ENCODE measurements around the gene COASY.
A peak's percentile ranks its signal among the peaks of the same experiment; 100 is the strongest.
"Not testable (repeated sequence)": the region's sequence is repeated elsewhere in the genome, so short reads cannot be mapped to it uniquely, and the experiment has no call there.

Gene COASY

DNA sequence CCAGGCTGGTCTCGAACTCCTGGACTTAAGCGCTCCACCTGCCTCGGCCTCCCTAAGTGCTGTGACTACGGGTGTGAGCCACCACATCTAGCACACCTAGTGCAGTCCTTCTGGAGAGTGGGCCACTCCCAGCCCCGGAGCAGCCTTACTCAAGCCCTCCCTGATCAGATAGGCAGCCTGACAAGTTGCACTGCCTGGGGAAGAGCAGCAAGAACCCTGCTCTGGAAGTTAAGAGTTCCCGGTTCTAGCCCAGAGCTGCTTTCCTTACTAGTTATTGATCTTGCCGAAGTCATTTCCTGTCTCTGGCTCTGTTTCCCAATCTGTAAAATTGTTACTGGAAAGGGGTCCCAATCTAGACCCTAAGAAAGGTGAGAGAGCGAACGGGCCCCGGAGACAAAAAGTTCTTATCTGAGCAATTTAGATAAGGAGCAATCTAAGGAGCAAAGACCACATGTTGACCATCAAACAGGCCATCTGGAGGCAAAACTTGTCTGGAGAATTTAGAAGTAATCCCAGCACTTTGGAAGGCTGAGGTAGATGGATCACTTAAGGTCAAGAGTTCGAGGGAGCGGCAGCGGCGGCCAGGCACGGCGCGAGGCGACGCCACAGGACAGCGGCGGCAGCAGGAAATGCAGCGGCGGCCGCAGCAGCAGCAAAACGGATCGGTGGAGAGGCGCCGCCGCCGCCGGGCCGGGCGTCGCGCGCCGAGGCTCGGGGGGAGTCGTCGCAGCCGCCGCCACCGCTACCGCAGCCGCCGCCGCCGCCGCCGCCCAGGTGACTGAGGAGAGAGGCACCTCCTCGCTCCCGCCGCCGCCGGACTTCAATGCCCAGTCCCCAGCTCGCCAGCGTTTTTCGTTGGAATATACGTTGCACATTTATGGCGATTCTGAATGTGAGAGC lies 30.2 kb upstream of the COASY start:
- no peak for DNase-seq (ENCODE audit: low read depth)

DNA sequence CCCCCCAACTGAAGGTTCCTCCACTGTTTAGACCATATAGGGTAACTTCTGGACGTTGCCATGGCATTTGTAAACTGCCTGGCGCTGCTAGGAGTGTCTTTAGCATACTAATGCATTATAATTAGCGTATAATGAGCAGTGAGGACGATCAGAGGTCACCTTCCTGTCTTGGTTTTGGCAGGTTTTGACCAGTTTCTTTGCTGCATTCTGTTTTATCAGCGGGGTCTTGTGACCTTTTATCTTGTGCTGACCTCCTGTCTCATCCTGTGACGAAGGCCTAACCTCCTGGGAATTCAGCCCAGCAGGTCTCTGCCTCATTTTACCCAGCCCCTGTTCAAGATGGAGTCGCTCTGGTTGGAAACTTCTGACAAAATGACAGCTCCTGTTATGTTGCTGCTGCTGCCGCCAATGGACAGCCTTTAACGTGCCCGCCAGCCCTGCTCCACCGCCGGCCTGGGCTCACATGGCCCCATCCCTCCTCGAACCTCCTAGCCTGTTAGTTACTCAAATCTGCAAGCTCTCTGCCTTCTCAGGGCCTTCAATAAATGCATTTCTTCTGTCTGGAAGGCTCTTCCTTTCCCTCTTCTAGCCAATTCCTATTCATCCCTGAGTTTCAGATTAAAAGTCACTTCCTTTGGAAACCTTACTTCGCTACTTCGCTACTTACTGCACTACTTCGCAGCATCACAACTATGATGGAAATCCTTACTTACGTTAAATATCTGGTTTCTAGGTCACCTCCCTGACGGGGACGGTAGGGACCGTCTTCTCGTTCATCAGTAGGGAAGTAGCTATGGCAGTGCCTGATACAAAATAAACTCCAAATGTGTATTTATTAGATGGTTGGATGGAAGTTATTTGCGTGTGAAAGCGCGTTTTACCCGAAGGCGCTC lies 26.5 kb upstream of the COASY start:
- no peak for DNase-seq (ENCODE audit: low read depth)

DNA sequence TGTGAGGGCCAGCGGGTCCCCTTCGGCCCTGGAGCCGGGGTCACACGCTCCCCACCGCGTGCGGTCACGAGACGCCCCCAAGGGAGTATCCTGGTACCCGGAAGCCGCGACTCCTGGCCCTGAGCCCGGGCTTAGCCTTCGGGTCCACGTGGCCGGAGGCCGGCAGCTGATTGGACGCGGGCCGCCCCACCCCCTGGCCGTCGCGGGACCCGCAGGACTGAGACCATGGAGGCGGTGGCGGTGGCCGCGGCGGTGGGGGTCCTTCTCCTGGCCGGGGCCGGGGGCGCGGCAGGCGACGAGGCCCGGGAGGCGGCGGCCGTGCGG lies 25.9 kb upstream of the COASY start, which contains the start of gene NAGLU:
Gene NAGLU, plus strand, starts transcription at position 194 of the 324 bp plus-strand sequence. Its CDS starts 32 bp downstream, at position 226.
- peak; percentile 70 for DNase-seq (ENCODE audit: low read depth)

DNA sequence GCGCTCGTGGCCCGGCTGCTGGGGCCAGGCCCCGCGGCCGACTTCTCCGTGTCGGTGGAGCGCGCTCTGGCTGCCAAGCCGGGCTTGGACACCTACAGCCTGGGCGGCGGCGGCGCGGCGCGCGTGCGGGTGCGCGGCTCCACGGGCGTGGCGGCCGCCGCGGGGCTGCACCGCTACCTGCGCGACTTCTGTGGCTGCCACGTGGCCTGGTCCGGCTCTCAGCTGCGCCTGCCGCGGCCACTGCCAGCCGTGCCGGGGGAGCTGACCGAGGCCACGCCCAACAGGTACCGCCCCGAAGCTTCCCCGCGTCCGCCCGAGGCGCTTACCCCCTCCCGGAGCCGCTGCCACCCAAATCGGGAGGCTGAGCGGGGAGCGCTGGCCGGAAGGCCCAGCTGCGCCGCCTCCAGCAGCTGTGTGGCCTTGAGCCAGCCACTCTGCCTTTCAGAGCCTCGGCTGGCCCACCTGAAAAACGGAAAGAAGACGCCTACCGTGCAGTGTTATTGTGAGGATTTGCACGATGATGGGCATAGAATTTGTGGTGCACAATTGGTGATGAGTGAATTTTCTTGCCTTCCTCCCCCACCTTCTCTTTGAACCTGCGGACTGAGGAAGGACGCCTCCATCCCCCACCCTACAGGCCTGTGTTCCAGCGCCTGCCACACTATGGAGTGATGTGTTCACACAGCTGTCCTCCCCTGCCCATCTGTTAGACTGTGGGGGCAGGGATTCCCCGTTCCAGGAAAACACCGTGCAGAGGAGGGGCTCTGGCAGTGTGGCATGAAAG lies 25.4 kb upstream of the COASY start:
- DNase-seq (ENCODE audit: low read depth) = peak; percentile 52

DNA sequence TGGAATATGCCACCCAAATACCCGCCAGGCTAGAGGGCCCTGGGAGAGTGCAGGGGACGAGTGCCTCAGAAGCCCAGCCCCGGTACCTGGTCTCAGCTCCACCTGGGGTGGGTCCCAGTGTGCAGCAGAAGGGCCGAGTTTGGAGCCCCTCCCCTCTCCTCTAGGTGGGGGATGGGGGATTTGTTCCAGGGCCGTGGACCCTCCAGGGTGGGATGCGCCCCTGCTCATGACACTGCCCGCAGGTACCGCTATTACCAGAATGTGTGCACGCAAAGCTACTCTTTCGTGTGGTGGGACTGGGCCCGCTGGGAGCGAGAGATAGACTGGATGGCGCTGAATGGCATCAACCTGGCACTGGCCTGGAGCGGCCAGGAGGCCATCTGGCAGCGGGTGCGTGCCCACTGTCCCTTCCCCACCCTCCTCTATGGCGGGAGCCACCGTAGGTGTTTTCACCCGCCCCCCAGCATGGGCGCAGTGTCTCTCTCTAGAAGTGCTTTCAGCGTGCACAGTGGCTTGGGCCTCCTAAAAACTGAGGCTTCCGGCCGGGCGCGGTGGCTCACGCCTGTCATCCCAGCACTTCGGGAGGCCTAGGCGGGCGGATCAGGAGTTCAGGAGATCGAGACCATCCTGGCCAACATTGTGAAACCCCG lies 24.7 kb upstream of the COASY start:
- no peak for DNase-seq (ENCODE audit: low read depth)

DNA sequence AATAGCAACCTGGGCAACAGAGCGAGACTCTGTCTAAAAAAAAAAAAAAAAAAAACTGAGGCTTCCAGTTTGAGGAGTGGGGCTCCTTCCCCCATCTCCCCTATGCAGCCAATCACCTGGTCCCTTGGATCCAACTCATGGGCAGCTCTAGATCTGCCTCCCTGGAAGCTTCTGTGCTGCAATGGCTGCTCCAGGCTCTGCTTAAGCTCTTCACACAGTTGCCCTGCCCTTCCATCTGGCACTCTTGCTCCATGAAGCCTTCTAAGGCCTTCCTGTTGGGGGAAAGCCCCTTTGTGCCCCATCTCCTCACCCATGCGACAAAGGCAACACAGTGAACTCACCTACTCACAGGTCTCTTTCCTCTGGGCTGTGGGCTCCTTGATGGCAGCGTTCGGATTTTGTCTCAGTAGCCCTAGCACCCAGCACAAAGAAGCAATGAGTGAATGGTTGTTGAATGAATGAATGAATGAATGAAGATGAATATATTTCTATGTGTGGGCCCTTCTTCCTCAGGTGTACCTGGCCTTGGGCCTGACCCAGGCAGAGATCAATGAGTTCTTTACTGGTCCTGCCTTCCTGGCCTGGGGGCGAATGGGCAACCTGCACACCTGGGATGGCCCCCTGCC lies 24.0 kb upstream of the COASY start:
- no peak for DNase-seq (ENCODE audit: low read depth)

DNA sequence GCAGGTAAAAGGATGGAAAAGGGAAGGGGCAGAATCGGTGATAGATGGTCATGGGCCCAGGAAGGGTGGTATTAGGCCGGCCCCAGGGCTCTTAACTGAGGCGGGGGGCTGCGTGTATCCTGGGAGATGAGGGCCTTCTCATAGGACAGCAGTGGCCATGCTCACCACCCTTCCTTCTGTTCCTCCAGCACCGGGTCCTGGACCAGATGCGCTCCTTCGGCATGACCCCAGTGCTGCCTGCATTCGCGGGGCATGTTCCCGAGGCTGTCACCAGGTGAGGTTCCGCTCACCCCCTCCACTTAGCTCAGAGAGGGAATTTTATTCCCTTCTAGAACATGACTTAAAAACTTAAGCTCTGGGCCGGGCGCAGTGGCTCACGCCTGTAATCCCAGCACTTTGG lies 23.5 kb upstream of the COASY start:
- no peak for DNase-seq (ENCODE audit: low read depth)

DNA sequence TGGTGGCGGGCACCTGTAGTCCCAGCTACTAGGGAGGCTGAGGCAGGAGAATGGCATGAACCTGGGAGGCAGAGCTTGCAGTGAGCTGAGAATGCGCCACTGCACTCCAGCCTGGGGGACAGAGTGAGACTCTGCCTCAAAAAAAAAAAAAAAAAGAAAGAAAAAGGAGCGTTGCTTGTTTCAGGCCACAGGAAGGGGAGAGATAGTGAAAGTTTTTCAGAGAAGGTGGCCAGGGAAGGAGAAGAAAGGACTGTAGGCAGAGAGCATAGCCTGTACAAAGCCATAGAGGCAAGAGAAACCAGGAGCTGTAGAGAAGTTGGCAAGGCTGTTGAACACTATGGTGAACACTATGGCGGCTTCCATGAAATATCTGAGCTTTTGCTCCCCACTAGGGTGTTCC lies 21.4 kb upstream of the COASY start:
- not testable (repeated sequence) for DNase-seq (ENCODE audit: low read depth)

DNA sequence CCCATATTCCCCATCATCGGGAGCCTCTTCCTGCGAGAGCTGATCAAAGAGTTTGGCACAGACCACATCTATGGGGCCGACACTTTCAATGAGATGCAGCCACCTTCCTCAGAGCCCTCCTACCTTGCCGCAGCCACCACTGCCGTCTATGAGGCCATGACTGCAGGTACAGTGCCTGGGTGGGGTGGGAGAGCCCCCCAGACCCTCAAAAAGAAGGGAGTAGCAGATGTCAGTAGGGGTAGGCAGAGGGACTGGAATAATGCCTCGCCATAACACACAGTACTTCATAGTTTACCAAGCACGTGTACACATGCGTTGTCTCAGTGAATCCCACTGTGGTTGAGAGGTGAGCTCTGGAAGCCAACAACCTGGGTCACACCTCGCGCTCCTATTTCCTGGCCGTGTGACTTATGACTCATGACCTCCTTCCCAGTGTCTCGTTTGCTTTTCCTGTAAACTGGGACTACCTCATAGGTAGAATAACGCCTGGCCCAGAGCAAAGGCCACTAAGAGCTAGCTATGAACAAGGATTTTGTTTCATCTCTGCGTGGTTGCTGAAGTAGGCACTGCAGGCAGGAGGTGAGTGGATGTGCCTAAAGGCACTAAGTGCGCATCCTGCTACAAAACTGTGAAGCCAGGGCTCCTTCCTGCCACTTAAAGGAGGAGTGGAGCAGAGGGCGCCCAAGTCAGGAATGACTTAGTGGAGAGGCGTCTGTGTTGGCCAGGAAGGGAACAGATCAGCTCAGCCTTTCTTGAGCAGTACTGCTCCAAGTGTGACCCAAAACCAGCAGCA lies 20.7 kb upstream of the COASY start:
- DNase-seq (ENCODE audit: low read depth) = no peak

DNA sequence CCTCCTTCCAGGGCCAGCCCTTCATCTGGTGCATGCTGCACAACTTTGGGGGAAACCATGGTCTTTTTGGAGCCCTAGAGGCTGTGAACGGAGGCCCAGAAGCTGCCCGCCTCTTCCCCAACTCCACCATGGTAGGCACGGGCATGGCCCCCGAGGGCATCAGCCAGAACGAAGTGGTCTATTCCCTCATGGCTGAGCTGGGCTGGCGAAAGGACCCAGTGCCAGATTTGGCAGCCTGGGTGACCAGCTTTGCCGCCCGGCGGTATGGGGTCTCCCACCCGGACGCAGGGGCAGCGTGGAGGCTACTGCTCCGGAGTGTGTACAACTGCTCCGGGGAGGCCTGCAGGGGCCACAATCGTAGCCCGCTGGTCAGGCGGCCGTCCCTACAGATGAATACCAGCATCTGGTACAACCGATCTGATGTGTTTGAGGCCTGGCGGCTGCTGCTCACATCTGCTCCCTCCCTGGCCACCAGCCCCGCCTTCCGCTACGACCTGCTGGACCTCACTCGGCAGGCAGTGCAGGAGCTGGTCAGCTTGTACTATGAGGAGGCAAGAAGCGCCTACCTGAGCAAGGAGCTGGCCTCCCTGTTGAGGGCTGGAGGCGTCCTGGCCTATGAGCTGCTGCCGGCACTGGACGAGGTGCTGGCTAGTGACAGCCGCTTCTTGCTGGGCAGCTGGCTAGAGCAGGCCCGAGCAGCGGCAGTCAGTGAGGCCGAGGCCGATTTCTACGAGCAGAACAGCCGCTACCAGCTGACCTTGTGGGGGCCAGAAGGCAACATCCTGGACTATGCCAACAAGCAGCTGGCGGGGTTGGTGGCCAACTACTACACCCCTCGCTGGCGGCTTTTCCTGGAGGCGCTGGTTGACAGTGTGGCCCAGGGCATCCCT lies 18.5 kb upstream of the COASY start:
- DNase-seq (ENCODE audit: low read depth) = no peak

DNA sequence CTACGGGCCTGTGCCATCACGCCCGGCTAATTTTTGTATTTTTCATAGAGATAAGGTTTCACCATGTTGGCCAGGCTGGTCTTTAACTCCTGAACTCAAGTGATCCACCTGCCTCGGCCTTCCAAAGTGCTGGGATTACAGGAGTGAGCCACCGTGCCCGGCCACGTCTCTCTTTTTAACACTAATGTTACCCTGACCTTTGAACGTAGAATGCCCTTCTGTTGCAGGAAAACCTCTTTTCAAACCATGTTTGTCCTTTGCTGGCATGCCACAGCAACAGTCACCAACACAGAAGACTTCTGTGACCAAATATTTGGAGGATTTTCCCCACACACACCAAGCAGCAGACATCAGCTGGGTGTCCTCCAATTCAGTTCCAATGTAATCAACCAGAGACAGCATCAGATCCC lies 17.1 kb upstream of the COASY start:
- DNase-seq (ENCODE audit: low read depth) = no peak

DNA sequence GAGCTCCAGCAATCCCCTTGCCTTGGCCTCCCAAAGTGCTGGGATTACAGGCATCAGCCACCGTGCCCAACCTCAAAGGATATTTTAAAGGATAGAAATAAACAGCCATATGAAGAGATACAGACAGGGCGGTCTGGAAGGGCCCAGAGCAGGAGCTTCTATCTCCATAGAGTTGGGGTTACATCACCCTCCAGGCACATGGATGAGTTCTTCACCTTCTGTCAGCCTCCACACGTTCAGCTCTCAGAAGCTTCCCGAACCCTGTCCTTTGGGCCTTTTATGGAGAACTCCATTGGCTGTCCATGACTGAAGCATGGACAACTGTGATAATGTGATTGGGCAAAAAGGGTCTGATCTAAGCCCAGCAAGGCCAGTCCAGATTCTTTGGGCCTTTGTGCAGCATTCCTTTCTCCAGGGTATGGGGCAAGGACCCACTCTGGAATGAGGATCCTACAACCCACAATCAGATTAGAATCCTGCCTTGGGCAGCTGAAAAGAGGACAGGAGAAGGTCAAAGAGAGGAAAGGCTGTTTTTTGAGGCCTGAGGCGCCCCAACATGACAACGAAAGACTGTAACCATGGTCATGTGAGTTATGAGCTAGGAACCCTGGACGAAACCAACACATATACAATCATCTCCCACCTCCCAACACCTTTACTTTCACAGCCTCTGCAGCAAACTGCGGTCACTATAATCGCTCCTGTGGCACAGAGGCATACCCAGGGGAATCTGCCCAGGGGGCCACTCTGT lies 16.0 kb upstream of the COASY start:
- not testable (repeated sequence) for DNase-seq (ENCODE audit: low read depth)

DNA sequence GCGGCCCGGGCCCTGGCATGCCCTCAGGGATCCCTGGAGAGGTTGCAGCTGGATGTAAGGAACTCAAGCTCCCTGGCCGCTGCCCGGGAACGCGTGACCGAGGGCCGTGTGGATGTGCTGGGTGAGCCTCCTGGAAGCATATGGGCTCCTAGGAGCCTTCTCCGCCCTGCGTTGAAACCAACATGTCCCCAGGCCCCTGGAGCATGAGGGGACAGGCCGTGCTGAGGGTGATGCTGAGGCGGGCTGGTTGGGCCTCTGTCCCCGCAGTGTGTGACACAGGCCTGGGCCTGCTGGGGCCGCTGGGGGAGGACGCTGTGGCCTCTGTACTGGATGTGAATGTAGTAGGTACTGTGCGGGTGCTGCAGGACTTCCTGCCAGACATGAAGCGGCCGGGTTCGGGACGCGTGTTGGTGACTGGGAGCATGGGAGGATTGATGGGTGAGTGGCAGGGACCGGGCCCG lies 14.9 kb upstream of the COASY start:
- no peak for DNase-seq (ENCODE audit: low read depth)

DNA sequence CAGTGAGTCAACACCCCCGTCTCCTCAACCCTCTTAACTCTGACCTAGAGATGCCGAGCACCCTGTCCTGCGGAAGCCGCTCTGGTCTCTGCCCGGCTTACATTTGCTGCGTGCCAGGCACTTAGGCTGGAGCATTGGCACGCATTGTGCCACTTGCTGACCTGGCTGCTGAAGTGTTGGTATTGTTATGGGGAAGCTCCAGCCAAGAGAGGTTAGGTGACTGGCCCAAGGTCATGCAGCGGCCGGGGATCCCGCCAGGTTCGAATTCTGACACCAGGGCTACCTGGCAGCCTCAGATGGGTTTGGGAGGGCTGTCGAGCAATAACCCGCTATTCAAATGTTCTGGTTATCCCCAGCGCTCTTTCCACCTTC lies 14.3 kb upstream of the COASY start:
- DNase-seq (ENCODE audit: low read depth) = no peak

DNA sequence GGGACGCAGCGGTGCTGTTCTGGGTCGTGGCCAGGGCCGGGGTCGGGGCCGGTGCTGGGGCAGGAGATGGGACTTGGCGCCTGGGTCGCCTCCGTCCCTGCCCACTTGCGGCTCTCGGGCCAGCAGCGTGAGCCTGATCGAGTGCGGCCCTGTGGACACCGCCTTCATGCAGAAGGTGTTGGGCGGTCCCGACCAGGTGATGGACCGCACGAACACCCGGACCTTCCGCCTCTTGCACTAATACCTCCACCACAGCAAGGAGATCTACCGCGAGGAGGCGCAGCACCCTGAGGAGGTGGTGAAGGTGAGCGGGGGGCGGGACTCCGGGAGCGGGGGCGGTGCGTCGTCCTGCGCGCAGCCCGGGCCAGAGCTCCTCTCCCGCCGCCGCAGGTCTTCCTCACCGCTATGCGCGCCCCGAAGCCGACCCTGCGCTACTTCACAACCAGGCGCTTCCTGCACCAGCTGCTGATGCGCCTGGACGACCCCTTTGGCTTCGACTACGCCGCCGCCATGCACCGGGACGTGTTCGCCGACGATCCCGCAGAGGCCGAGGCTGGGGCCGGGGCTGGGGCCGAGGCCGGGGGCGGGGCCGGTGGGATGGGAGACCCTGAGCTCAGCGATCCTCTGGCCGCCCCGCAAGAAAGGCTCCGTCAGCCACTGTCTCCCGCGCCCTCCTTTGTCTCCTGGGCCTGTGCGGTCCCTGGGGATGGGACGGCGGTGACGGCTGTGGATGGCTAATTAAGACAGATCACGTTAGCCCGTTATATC lies 13.7 kb upstream of the COASY start:
- DNase-seq (ENCODE audit: low read depth) = peak; percentile 65

DNA sequence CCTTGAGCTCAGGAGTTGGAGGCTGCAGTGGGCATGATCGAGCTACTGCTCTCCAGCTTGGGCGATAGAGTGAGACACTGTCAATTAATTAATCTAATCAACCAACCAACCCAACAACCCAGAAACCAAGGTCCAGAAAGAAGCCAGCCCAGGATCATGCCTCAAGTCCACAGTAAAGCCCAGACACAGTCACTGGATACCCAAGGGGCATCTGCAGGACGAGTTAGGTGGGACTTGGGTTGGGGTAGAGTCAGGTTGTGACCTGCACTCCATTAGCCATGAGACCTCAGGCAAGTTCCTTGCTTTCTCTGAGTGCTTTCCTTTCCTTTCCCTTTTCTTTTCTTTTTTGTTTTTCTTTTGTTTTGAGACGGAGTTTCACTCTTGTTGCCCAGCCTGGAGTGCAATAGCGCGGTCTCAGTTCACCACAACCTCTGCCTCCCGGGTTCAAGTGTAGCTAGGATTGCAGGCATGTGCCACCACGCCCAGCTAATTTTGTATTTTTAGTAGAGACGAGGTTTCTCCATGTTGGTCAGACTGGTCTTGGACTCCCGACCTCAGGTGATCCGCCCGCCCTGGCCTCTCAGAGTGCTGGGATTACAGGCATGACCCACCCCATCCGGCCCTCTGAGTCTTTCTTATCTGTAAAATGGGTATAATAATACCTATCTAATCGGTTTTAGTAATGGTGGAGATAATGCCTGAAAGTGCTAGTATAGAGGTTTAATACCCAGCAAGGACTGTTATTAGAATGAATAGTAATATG lies 12.8 kb upstream of the COASY start:
- DNase-seq (ENCODE audit: low read depth) = no peak

DNA sequence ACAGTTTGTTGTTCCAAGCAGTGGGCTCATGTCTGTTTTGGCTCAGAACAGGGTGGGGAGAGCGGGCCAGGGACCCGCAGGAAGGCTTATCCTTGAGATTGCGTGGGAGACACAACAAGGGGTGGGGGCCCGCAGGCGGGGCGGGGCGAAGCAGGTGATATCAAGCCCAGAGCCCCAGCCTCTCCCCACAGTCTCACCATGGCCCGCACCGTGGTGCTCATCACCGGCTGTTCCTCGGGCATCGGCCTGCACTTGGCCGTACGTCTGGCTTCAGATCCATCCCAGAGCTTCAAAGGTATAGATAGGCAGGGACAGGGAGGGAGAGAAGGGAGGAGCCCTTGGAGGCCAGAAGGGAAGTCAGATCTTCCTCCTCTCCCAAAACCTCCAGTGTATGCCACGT lies 9.2 kb upstream of the COASY start, which contains the start of gene HSD17B1:
Gene HSD17B1, plus strand, starts transcription at position 188 of the 400 bp plus-strand sequence. Its CDS starts 11 bp downstream, at position 199.
- DNase-seq (ENCODE audit: low read depth) = not testable (repeated sequence)

Measured in stimulated activated CD8-positive, alpha-beta memory T cell treated with anti-CD3 and anti-CD28 coated beads, Interleukin-12 subunit alpha, Interleukin-12 subunit beta, amount 100 ng/mL, for 1 hour (primary cell).